Activated T-cell treated with anti-CD3 and anti-CD28 coated beads, Interleukin-2, amount 50 U/mL, for 48 hours (primary cell): ENCODE data around the gene LRFN4.
"Not testable (repeated sequence)": the region's sequence is repeated elsewhere in the genome, so short reads cannot be mapped to it uniquely, and the experiment has no call there.

ENCODE experiments used
- DNase-seq, 2 experiments: peaks; one replicate each; pipeline ENCODE4 v3.0.0-alpha.2; 2020

LRFN4 gene

GRCh38 chr11:66856496-66857233 lies at the start of gene LRFN4:
Gene LRFN4, plus strand, starts transcription at chr11:66857064. Its CDS starts 681 bp downstream, at chr11:66857745.
- no peak for DNase-seq

GRCh38 chr11:66809592-66809991 lies 47.3 kb upstream of the LRFN4 start:
- DNase-seq: no peak

GRCh38 chr11:66810576-66811185 lies 46.2 kb upstream of the LRFN4 start:
- no peak for DNase-seq

GRCh38 chr11:66814678-66815077 lies 42.2 kb upstream of the LRFN4 start:
- DNase-seq: no peak

GRCh38 chr11:66815646-66816045 lies 41.2 kb upstream of the LRFN4 start:
- no peak for DNase-seq

GRCh38 chr11:66818231-66818955 lies 38.5 kb upstream of the LRFN4 start:
- no peak for DNase-seq

GRCh38 chr11:66820381-66820780 lies 36.5 kb upstream of the LRFN4 start:
- no peak for DNase-seq

- DNase-seq: no peak
Observed at GRCh38 chr11:66820901-66821300, 36.0 kb upstream of the LRFN4 start.

GRCh38 chr11:66823700-66824099 lies 33.2 kb upstream of the LRFN4 start:
- no peak for DNase-seq

- not testable (repeated sequence) for DNase-seq
Observed at GRCh38 chr11:66824573-66824972, 32.3 kb upstream of the LRFN4 start.

GRCh38 chr11:66834539-66834845 lies 22.4 kb upstream of the LRFN4 start:
- DNase-seq: no peak

GRCh38 chr11:66834943-66835342 lies 21.9 kb upstream of the LRFN4 start:
- no peak for DNase-seq

- DNase-seq: no peak
Observed at GRCh38 chr11:66835768-66836405, 21.0 kb upstream of the LRFN4 start.

GRCh38 chr11:66840317-66841091 lies 16.4 kb upstream of the LRFN4 start:
- DNase-seq: peak in 1 of 2 experiments; percentile 20

- peak; percentile 18 to 23 for DNase-seq
Observed at GRCh38 chr11:66841861-66842260, 15.0 kb upstream of the LRFN4 start.

GRCh38 chr11:66842501-66842895 lies 14.4 kb upstream of the LRFN4 start:
- DNase-seq: no peak

- DNase-seq: peak; percentile 92 to 93
Observed at GRCh38 chr11:66842896-66843775, 13.7 kb upstream of the LRFN4 start, which contains the start of gene RCE1. Gene RCE1, plus strand, starts transcription at chr11:66843441. Its CDS starts 15 bp downstream, at chr11:66843456.

GRCh38 chr11:66843776-66844495 lies 12.9 kb upstream of the LRFN4 start:
- no peak for DNase-seq

- DNase-seq: peak in 1 of 2 experiments; percentile 16
Observed at GRCh38 chr11:66844496-66845142, 12.2 kb upstream of the LRFN4 start.
